HG03521 (cell line): ENCODE measurements around the gene HLA-DQB1.
"Not testable (repeated sequence)": the region's sequence is repeated elsewhere in the genome, so short reads cannot be mapped to it uniquely, and the experiment has no call there.

Experiments
- ATAC-seq: cut with Tn5 transposase; IDR thresholded peaks from one replicate; pipeline ENCODE4 v1.9.1; 2021; ENCODE audit warnings: mild to moderate bottlenecking, moderate library complexity; ENCODE audit not compliant: unreplicated experiment

HLA-DQB1 gene

DNA sequence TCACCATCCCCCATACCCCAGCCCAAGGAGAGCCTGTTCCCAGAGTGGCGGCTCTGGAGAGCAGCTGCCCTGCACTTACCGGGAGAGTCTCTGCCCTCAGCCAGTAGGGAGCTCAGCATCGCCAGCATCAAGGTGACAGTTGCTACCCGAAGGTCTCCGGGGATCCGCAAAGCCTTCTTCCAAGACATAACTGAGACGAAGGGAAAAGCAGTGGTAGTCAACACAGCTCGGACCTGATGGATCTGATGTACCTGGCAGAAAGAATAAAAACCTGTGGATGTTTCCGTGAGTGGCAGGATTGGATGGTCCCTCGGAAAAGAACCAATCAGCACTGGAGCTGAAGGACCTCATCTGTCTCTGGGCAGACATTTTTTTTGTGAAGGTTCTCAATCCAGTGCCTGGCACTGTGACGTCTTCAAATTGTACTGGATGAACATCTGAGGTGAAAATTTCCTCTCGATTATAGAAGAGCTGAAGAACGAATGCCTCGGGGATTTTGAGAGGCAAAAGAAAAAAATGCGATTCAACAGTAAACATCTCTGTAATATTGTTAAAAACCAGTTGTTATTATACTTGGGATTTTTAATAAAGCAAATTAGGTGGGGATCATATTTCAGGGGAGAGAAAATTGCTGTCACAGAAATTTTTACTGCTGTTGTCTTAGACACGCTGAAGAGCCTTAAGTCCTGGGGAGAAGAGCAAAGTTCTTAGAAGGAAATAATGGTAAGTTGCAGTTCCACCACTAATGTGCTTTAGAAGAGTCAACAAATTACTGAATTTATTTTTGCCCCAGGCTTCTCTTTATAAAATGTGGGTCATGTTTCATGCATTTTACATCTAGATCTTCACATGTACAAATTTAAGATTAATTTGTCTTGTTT is at the start of gene HLA-DQB1:
Gene HLA-DQB1 (minus strand): TSS at position 238 of the 881 bp plus-strand sequence. CDS start 50 bp downstream, at position 188.
- ATAC-seq: peak; percentile 57

DNA sequence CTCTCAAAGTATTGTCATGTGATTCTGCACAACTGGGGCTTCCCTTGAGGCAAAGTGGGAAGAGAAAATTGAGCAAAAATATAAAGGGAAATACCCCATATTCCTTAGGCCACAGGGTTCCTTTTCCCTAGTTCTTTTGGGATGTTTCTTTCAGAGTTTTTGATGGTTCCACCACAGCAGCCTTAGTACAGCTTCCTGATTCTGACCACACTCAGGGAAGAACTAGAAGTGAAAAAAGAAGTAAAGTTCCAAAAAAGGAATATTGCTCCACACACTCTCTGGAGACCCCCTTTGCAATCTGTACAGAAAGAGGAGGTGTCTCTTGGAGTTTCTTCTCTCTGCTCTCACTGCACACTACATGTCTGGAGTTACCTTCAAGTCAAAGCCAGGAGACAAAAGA is 46.8 kb upstream of the HLA-DQB1 start:
- no peak for ATAC-seq

DNA sequence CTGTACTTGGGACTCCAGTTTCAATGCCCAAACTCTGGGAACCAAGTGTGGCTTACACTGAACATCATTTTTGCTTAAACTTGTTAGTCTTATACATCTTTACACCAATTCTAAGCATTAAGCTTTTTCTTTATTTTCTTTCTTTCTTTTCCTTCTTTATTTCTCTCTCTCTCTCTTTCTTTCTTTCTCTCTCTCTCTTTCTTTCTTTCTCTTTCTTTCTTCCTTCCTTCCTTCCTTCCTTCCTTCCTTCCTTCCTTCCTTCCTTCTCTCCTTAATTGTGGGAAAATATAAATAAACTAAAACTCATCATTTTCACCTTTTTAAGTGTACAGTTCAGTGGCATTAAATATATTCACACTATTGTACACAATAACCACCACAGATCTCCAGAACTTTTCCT is 43.2 kb upstream of the HLA-DQB1 start:
- ATAC-seq: no peak

DNA sequence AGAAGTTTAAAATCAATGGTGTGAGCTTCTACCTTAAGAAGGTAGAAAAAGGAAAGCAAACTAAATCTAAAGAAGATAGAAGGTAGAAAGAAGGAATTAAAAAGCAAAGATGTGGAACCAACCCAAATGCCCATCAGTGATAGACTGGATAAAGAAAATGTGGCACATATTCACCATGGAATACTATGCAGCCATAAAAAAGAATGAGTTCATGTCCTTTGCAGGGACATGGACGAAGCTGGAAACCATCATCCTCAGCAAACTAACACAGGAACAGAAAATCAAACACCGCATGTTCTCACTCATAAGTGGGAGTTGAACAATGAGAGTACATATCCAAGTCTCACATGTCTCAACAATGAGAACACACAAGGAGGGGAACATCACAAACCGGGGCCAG is 38.7 kb upstream of the HLA-DQB1 start:
- ATAC-seq: not testable (repeated sequence)

DNA sequence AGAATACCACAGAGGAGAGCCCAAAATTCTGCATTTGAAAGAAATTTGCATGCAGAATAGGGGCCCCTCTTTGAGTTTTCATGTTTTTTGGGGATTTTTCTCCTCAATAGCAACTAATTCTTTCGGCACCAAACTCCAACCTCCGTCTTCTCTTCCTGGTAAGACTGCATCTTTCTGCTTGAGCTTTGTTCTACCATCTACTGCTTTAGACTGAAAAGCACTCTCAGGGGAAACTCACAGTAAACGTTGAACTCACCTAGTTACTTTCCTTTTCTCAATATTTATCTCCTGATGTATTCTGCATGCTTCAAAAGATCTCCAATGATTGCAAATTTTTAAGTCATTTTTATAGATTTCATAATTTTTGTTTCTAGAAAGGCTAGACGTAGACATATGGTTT is 36.9 kb upstream of the HLA-DQB1 start:
- ATAC-seq: no peak

DNA sequence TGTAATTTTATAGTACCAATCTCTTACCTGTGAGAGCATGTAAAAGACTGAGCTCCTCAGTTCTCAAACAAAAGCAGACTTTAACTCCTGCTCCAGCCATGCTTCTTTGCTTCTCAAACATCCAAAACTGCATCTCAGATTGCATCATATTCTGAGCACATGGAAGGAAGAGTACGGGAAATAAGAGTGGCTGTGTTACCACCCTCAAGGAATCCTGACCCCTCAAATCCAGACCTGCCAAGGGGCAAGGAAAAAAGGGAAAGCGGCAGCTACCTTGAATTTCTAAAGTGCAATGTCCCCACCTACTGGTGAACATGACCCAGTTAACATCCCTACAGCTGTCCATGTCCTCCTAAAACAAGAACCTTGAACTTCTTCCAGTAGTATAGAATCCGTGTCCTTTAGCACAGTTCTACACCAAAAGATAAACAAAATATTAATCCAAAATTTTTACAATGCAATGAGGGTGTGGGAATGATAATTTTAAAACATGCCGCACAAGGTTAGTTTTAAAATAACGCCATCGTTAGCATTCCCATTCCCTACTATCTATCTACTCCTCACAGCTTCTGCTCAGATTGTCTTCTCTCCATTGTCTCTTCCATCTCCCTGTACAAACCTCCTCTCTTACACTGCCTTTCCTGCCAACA is 34.1 kb upstream of the HLA-DQB1 start:
- no peak for ATAC-seq

DNA sequence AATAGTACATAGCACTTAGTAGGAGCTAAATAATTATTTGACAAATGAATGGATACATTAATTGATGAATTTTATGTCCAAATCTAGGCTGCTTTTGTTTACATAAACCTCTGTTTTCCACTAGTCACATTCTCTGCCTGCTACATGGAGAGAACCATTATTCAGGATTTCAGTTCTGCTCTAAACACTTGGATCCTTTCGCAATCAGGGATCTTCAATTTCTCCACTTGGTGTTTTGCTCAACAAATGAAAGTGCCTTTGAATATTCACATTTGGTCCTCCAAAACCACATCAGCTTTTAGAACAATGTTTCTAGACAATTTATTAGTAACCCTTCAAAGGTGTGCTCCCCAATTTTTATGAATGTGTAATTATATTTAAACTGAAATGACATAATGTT is 30.6 kb upstream of the HLA-DQB1 start:
- no peak for ATAC-seq

DNA sequence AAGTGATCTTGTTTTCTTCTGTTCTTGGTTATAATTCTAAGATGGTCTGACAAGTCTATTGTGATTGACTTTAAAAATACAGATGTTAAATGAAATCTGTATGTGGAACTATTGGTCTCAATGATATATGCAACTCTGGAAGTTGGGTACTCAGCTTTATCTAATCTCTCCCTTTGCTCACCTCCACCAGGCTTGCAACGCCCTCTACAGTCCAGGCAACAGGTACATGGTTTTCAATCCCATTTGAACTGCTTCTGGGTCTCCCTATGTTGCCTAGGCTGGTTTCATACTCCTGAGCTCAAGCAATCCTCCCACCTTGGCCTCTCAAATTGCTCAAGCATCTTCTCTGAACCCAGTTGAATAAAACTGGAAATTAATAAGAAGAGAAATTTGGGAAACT is 25.6 kb upstream of the HLA-DQB1 start:
- ATAC-seq: no peak

DNA sequence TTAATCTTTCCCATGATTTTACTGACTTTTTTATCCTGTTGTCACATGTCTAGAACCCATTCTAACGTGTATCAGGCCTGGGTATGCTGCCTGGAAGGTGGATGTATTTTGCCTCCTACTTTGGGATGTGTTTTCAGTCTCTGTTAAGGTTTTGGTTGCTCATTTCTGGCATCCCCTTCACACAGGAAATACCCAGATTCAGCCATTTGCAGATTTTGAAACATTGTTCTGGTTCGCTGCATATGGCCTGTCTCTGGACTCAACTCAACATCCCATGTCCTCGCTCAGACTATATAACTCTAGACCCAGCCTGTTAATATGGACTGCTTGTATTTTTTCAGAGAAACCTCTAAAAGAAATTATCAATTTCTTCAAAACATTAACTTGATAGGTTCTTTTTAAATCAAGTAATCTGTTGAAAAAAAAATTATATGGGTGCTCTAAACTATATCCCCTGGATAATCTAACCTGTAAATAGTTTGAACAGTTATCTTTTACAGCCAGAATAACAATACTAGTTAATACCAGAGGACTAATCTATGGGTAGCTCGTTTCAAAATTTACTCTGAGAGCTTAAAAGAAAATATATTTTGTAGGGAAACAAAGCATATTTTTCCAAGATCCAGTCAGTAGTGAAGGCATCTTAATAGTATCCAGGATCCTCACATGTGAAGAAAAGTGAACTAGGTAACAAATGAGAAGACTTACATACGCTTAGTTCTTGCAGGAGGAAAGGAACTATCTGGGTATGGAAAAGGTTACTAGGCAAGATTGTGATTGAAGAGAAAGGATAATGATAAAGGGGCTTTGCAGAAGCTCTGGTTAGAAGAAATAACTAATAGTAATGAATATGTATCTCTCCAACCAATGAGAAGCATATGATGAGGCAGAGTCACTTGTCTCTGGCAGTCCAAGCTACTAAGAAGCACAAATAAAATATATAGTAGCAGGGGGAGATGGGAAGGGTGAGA is 23.4 kb upstream of the HLA-DQB1 start:
- no peak for ATAC-seq

DNA sequence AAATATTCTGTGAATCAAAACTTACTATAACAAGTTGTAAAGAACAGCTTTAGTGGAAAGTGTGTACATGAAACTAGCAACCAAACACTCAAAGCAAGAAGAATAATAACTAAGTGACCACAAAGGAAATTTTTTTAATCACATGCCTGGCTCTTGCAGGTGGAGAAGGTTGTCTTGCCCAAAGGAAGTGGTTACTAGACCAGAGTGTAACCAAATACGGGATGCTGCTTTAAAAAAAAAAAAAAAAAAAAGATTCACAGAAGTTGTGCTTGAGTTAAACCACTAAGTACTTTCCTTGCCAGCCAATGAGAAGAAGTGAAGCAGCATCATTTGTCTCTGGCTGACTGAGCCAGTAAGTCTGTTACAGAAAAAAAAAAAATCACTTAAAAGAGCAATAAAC is 19.1 kb upstream of the HLA-DQB1 start:
- peak; percentile 78 for ATAC-seq

DNA sequence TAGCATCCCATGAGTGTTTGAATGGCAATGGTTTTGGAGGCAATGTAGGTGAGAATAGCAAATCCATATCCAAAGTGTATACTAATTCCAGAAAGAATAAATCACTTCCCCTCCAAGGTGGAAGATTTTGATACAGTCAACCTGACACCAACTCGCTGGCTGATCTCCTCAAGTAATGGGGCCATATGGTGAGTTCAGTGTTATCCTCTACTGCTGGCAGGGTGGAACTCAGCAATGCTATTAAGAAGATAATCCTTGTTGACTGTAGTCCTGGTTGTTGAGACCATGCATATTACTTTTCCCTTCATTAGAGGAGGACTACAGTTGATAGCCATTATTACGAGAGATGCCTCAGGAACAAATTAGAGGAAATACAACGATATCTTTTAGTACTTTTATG is 17.8 kb upstream of the HLA-DQB1 start:
- no peak for ATAC-seq

DNA sequence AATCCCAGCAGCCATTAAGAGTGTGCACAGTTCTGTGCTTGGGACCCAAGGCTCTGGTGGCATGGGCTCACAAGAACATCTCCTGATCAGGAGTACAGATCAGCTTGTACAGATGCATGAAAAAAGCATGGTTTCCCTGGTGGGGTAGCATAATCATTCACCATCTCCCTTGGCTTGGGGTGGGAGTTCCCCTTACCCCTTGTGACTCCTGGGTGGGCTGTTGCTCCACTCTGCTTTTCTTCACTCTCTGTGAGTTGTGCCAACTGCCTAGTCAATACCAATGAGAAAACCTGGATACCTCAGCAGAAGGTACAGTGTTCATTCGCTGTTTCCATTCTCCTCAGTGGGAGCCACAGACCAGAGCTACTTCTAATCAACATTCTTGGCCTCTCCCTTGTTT is 13.6 kb upstream of the HLA-DQB1 start:
- no peak for ATAC-seq

DNA sequence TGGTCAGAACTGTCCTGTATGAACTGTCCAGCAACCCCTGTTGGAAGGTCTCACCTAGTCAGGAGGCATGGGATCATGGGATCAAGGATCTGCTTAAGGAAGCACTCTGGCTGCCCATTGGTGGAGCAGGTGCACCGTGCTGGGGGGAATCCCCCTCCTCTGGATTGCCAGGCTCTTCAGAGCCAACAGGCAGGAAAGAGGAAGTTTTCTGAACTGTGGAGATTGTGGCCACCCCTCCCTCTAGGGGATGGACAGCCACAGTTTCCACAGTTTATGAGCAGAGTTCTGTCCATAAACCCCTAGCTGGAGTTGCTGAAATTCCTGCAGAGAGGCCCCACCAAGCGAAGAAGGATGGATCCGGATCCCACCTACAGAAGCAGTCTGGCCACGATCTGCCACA is 13.0 kb upstream of the HLA-DQB1 start:
- no peak for ATAC-seq

DNA sequence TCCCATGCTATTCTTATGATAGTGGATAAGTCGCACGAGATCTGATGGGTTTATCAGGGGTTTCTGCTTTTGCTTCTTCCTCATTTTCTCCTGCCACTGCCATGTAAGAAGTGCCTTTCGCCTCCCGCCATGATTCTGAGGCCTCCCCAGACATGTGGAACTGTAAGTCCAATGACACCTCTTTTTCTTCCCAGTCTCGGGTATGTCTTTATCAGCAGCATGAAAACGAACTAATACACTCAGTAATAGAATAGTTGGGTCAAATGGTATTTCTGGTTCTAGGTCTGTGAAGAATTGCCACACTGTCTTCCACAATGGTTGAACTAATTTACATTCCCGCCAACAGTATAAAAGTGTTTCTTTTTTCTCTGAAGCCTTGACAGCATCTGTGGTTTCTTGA is 7.7 kb upstream of the HLA-DQB1 start:
- not testable (repeated sequence) for ATAC-seq

DNA sequence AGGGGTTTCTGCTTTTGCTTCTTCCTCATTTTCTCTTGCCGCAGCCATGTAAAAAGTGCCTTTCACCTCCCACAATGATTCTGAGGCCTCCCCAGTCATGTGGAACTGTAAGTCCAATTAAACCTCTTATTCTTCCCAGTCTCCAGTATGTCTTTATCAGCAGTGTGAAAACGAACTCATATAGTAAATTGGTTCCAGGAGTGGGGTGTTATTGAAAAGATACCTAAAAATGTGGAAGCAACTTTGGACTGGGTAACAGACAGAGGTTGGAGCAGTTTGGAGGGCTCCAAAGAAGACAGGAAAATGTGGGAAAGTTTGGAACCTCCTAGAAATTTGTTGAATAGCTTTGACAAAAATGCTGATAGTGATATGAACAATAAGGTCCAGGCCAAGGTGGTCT is 5.5 kb upstream of the HLA-DQB1 start:
- ATAC-seq: not testable (repeated sequence)

DNA sequence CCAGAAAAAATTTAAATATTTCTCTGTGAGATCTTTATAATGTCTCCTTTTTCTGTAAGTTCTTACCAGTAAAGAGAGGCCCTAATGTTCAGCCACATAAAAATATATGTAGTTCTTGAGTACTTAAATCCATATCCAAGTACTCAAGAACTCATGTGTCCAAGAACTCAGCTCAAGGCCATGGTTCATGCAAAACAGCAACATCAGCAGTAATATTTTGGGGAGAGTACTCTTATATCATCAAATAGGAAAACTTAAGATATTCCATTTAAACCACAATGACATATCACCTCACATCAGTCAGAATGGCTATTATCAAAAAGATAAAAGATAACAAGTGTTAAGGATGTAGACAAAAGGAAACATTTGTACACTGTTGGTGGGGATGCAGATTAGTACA is 3.4 kb upstream of the HLA-DQB1 start:
- no peak for ATAC-seq

DNA sequence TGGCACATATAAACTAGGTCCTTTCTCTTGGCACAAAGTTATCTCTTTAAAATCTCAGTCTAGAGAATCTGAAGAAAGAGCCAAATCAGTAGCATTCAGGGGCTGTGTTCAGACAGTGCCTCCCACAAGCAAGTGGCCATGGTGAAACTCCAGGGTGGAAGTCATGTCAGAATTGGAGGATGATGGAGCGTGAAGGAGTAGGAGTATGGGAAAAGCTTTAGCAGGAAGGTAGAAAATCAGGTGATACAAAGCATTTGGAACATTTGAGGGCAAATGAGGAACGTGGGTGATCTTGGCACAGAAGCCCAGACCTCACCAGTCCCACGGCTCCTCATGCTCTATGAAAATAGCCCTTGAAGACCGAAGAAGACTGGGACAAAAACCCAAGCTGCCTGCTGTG is 2.8 kb upstream of the HLA-DQB1 start:
- ATAC-seq: no peak

DNA sequence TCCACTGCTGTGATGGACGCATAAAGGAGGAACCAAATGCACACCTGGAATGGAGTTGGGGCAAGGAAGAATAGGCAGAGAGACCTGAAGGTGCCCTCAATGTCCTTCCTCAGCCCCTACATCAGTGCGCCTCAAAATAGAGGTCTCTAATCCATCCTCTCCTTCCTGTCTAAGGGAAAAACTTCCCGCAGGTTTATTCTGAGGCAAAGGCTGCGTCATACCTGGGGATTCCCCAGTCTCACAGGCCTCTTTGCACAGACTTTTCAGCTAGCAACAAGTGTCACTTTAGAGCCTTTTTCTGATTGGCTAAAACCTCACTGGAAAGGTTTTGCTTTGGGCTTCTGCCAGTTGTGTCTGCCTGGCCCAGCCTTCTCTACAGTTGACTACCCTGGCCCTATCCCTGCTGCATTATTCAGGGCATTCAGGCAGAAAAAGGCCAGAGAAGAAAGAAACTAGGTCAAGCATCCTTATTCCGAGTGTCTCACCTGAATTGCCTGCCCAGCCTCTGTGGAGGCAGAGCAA is 1.8 kb upstream of the HLA-DQB1 start:
- peak; percentile 67 for ATAC-seq

DNA sequence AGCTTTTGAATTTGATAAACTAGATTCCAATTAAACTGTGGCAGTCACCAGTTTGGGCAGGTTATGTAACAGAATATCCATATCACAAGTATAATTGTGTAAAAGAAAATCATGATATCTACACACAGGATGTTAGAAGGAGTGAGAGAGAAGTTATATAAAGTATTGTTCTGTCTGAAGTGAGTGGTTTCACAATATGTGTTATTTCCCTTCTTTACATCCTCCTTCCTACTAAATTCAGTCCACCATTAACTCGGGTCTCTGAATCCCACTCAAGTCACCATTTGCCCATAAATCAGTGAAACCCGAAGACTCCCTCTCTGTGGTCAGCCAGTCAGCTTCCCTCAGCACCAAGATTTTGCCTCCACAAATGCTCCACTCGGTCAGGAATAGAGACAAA is 796 bp downstream of the HLA-DQB1 start:
- no peak for ATAC-seq

DNA sequence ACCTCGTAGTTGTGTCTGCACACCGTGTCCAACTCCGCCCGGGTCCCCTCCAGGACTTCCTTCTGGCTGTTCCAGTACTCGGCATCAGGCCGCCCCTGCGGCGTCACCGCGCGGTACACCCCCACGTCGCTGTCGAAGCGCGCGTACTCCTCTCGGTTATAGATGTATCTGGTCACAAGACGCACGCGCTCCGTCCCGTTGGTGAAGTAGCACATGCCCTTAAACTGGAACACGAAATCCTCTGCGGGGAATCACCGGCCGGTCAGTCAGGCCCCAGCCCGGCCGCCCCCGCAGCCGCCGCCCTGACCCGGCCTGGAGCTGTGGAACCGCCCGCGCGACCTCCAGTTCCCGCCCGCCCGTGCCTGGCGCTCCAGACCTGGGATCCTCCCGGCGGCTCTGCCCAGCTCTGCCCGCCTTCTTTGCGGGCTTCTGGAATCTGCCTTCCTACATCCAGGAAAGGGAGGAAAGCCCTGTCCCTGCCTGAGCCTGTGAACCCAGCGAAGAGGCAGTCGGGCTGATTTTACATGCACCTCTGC is 1.6 kb downstream of the HLA-DQB1 start:
- no peak for ATAC-seq

DNA sequence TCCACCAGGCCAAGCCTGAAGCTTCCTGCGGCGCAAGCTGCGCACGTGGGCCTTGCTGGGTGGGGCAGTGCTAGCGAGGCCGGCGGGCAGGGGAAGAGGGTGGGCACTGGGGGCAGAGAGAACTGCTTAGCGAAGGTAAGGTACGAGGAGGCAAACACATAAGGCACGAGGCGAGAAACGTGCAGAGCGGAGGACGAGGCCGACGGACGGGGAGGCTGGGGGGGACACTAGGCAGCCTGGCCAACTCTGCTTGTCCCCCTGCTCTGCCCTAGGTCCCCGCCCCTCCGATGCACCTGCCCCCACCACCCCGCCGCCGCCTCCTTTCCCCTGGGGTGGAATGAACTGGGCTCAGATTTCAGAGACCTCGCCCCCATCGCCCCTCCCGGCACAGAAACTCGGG is 2.1 kb downstream of the HLA-DQB1 start:
- no peak for ATAC-seq
